Upper lobe of left lung (tissue), 6 donors: Measurements from ENCODE around the gene ANGEL2. TPM values are rescaled to one million over a fixed set of nuclear protein-coding genes. Genes with fewer than 3 reads are reported as not detected.

Experiments
- ATAC-seq, 2 donors: fragments of 200-7000 bp; cut with Tn5 transposase; one replicate each; pipeline ENCODE4 v1.9.1; 2022; ENCODE audit warnings: mild to moderate bottlenecking in 2 of 2, moderate library complexity in 2 of 2; ENCODE audit not compliant: low FRiP score in 2 of 2
- DNase-seq, 2 donors: peaks; one replicate each; pipeline ENCODE4 v3.0.0-alpha.2; 2019 to 2020
- H3K27ac ChIP-seq, 4 donors: fragments of 200-600 bp; sonication (generic); one replicate each; pipeline ENCODE4 v1.5.1; 2016 to 2019
- H3K27me3 ChIP-seq, 4 donors: fragments of 200-600 bp; sonication (generic); one replicate each; pipeline ENCODE4 v1.5.1; 2017 to 2019
- H3K36me3 ChIP-seq, 4 donors: fragments of 200-600 bp; sonication (generic); one replicate each; pipeline ENCODE4 v1.5.1; 2016 to 2019
- H3K4me1 ChIP-seq, 4 donors: fragments of 200-600 bp; sonication (generic); one replicate each; pipeline ENCODE4 v1.5.1; 2018 to 2019
- H3K4me3 ChIP-seq, 4 donors: fragments of 200-600 bp; sonication (generic); one replicate each; pipeline ENCODE4 v1.5.1; 2017 to 2019; ENCODE audit warnings: mild to moderate bottlenecking in 2 of 4, moderate library complexity in 1 of 4
- H3K9me3 ChIP-seq, 4 donors: fragments of 200-600 bp; sonication (generic); one replicate each; pipeline ENCODE4 v1.5.1; 2018 to 2019
- EP300 ChIP-seq, 4 donors: sonication (generic); formaldehyde crosslinking; IDR thresholded peaks; one replicate each; pipeline ENCODE4 v1.5.1; 2017; ENCODE audit warnings: antibody characterized with exemption in 4 of 4, control low read depth in 2 of 4
- POLR2A ChIP-seq, 4 donors: fragments of 450-650 bp; IDR thresholded peaks; one replicate each; pipeline ENCODE4 v1.5.1; 2016 to 2017; ENCODE audit warnings: antibody characterized with exemption in 4 of 4, mild to moderate bottlenecking in 2 of 4
- POLR2AphosphoS5 ChIP-seq, 2 donors: sonication (generic); formaldehyde crosslinking; IDR thresholded peaks; one replicate each; pipeline ENCODE4 v1.5.1; 2017; ENCODE audit warnings: antibody characterized with exemption in 2 of 2
- WGBS, 2 donors: methylation state at CpG; one replicate each; pipeline ENCODE4 v1.1.5; 2017 to 2018; 5-methylcytosine and 5-hydroxymethylcytosine counted together
- total RNA-seq, 6 donors: library from RNA; depleted of rRNA in 4 of 6; stranded (reverse); fragments of >200 nt in 4 of 6; gene quantifications; one replicate each; pipeline versions ENCODE4 v1.1.0 to v1.2.1, GENCODE V29; 2016 to 2021
- TF ChIP-seq, protein P1 (sequence below), 6 experiments: fragments of 450-650 bp in 4 of 6; fragments of 200-600 bp in 2 of 6; sonication (generic) in 2 of 6; IDR thresholded peaks; one replicate each; pipeline ENCODE4 v1.5.1; 2016 to 2019; ENCODE audit warnings: antibody characterized with exemption in 6 of 6
- donor health status: DM: no; HTN: no; CAD: no; lungs with moderate emphysema.
- donor health status: DM: no; HTN: yes; CAD: no; lungs with severe emphysema.

Gene ANGEL2
- total RNA-seq, 6 donors from 2014 or later, result 29.4 to 68.7 (median 35.6) TPM

DNA sequence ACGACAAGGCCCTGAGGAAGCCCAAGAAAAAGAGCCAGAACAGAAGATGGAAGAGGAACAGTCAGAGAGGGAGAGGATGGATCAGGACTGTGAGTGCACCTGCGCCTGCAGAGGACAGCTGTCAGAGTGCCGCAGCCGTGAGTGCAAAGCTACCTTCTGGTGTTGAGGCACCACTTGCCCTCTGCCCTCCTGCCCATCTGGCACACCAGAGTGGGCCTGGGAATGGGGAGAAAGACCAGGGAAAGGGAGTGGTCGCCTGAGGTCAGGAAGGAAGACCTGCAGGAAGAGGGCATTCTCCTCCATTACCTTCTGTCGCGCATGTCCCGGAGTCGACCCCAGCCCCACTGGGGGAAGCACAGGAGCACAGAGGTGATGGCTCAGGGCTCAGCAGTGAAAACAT is 39.1 kb downstream of the ANGEL2 start:
- H3K27ac ChIP-seq, result no peak overlapping the region
- H3K4me3 ChIP-seq, result no peak overlapping the region
- TF ChIP-seq POLR2AphosphoS5 (IDR thresholded peaks at IDR 0.05), result no peak
- TF ChIP-seq POLR2A (IDR thresholded peaks at IDR 0.05), result no peak
- TF ChIP-seq EP300 (IDR thresholded peaks at IDR 0.05), result no peak
- TF ChIP-seq, protein P1, sequence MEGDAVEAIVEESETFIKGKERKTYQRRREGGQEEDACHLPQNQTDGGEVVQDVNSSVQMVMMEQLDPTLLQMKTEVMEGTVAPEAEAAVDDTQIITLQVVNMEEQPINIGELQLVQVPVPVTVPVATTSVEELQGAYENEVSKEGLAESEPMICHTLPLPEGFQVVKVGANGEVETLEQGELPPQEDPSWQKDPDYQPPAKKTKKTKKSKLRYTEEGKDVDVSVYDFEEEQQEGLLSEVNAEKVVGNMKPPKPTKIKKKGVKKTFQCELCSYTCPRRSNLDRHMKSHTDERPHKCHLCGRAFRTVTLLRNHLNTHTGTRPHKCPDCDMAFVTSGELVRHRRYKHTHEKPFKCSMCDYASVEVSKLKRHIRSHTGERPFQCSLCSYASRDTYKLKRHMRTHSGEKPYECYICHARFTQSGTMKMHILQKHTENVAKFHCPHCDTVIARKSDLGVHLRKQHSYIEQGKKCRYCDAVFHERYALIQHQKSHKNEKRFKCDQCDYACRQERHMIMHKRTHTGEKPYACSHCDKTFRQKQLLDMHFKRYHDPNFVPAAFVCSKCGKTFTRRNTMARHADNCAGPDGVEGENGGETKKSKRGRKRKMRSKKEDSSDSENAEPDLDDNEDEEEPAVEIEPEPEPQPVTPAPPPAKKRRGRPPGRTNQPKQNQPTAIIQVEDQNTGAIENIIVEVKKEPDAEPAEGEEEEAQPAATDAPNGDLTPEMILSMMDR (IDR thresholded peaks at IDR 0.05), result no peak
- no peaks in the 10 kb centered on the region for H3K9me3 ChIP-seq
- H3K36me3 ChIP-seq, result no peaks in the 10 kb centered on the region
- H3K27me3 ChIP-seq, result no peaks in the 10 kb centered on the region
- ATAC-seq (no peak), DNase-seq (no peak)
- WGBS, 2 donors, result 90 to 91% methylated on average over 9 of the region's 9 CpGs
- H3K4me1 ChIP-seq, result peaks cover 11 to 18% (median 12%) of the 10 kb centered on the region in 4 donors

DNA sequence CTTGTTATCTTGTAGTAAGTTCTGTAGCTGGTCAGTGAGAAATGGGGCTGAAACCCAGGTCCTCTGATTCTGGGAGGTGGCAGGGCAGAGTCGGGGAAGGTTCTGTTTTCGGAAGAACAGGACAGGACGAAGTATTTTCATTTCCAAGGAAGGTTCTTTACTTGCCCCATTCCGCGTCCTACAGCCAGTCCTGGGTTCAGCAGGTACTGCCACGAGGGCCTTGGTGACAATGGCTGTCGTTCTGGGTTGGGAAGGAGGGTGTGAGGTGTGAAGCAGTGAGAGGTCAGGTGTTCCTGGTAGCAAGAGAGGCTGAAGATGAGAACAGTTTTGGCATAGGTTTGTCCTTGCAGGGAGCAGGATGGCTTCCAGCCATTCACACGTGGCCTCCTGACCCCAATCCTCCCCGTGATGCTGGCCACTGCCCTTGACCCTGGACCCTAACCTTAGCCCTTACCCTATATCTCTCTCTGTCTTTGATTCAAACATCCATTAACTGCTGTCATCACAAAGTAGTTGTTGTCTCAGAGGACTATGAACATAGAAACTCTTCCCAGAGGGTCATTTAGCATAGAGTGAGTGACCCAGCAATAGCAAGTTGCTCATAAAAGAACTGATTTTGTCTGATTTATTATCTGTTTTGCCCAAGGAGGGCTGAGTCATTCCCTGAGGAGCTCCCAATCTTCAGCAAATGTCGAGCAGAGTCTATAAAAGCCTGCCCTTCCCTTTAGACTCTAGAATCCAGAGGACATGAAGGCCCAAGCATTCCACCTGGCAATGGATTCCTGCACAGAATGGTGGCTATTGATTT is 40.4 kb downstream of the ANGEL2 start:
- H3K9me3 ChIP-seq, result no peaks in the 10 kb centered on the region
- 89 to 92% methylated on average over 10 of the region's 10 CpGs for WGBS, 2 donors
- H3K27ac ChIP-seq, result no peak overlapping the region
- no peak overlapping the region for H3K4me3 ChIP-seq
- DNase-seq (no peak), ATAC-seq (no peak)
- no peaks in the 10 kb centered on the region for H3K36me3 ChIP-seq
- H3K27me3 ChIP-seq, result no peaks in the 10 kb centered on the region
- peaks cover 0 to 9% (median 1%) of the 10 kb centered on the region in 4 donors for H3K4me1 ChIP-seq
- TF ChIP-seq POLR2AphosphoS5 (IDR thresholded peaks at IDR 0.05) (no peak), EP300 (IDR thresholded peaks at IDR 0.05) (no peak), POLR2A (IDR thresholded peaks at IDR 0.05) (no peak)
- TF ChIP-seq, protein P1 (IDR thresholded peaks at IDR 0.05), result no peak

DNA sequence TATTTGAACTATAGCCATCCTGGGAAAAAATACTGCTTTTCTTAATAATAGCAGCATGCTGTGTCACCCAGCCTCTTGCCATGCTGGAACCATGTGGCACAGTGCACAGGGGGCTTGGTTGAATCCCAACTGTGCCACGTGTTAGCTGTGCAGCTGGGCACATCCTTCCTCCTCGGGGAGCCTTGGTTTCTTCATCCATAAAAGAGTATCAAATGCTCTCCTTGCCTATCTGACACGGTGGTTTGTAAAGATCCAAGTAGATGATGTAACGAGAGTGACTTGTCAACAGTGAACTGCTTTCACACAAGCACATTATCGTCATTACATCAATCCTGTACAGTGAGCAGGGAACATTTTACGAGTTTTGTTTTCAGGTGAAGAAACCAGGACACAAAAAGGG is 41.0 kb downstream of the ANGEL2 start:
- Histone ChIP-seq H3K36me3 (no peaks in the 10 kb centered on the region), H3K27me3 (no peaks in the 10 kb centered on the region), H3K9me3 (no peaks in the 10 kb centered on the region), H3K4me3 (no peak overlapping the region), H3K4me1 (peaks cover 0 to 4% (median 0%) of the 10 kb centered on the region in 4 donors), H3K27ac (no peak overlapping the region)
- DNase-seq (no peak), ATAC-seq (no peak)
- TF ChIP-seq POLR2AphosphoS5 (IDR thresholded peaks at IDR 0.05) (no peak), POLR2A (IDR thresholded peaks at IDR 0.05) (no peak), EP300 (IDR thresholded peaks at IDR 0.05) (no peak)
- TF ChIP-seq, protein P1 (IDR thresholded peaks at IDR 0.05), result no peak
- WGBS, 2 donors, result 77 to 85% methylated on average over 6 of the region's 6 CpGs

DNA sequence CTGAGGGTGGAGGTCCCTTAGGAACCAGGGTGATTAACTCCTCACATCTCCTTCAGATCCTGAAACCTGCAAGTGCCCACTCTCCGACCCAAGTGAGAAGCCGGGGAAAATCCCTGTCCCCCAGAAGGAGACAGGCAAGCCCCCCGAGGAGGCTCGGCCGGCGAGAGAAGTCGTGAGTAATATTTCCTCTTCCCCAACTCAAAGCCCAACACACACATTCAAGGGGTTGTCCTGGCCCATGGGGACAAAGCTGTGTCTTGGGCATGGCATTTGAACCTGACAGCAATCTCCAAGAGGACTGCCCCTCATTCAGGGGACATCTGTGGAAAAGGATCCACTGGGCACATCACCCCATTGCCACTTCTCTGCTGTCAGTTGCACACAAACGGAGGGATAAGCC is 41.8 kb downstream of the ANGEL2 start:
- no peaks in the 10 kb centered on the region for H3K27me3 ChIP-seq
- WGBS, 2 donors, result 80 to 82% methylated on average over 7 to 8 of the region's 8 CpGs
- peaks cover 0 to 4% (median 0%) of the 10 kb centered on the region in 4 donors for H3K4me1 ChIP-seq
- no peaks in the 10 kb centered on the region for H3K36me3 ChIP-seq
- ATAC-seq (no peak), DNase-seq (no peak)
- H3K9me3 ChIP-seq, result no peaks in the 10 kb centered on the region
- H3K4me3 ChIP-seq, result no peak overlapping the region
- TF ChIP-seq POLR2A (IDR thresholded peaks at IDR 0.05), result no peak
- no peak for TF ChIP-seq POLR2AphosphoS5 (IDR thresholded peaks at IDR 0.05)
- TF ChIP-seq, protein P1 (IDR thresholded peaks at IDR 0.05), result no peak
- H3K27ac ChIP-seq, result no peak overlapping the region

DNA sequence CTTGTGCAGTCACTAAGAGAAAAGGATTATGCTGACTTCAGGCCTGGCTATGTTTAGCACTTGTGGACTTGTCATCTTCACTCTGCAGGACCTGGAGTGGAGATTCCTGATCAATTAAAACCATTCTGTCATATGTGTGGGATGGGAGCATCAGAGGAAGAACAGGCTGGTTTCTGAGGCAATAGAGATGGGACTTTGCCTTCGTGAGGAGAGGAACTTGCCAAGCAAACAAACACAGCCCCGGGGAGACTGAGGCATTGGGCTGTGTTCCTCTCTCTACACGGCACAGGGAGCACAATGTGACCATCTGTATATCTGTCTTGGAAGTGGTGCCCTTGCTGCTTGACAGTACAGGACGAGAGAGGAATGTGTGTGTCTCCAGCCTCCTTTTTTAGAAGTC is 42.2 kb downstream of the ANGEL2 start:
- TF ChIP-seq POLR2A (IDR thresholded peaks at IDR 0.05) (no peak), POLR2AphosphoS5 (IDR thresholded peaks at IDR 0.05) (no peak), EP300 (IDR thresholded peaks at IDR 0.05) (no peak)
- TF ChIP-seq, protein P1 (IDR thresholded peaks at IDR 0.05), result no peak
- no peak for DNase-seq
- no peaks in the 10 kb centered on the region for H3K36me3 ChIP-seq

More for the DNA sequence above, 42.2 kb downstream of the ANGEL2 start:
- no peaks in the 10 kb centered on the region for H3K9me3 ChIP-seq
- no peak overlapping the region for H3K27ac ChIP-seq
- no peaks in the 10 kb centered on the region for H3K27me3 ChIP-seq
- no peak overlapping the region for H3K4me3 ChIP-seq
- no peak for ATAC-seq
- WGBS, 2 donors, result 91% methylated on average over 4 of the region's 4 CpGs
- H3K4me1 ChIP-seq, result peaks cover 0 to 4% (median 0%) of the 10 kb centered on the region in 4 donors
